BJ (cell line): ENCODE measurements around the gene OXSM. TPM values are rescaled to one million over a fixed set of nuclear protein-coding genes. Genes with fewer than 3 reads are reported as not detected.

ENCODE experiments used
- CTCF ChIA-PET: fragments of 350-600 bp; formaldehyde crosslinking; extraction: SDS; loops from one replicate; lab custom pipeline; 2021; ENCODE audit warnings: antibody characterized with exemption, inconsistent platforms; lab: Yijun Ruan, JAX
- POLR2A ChIA-PET: fragments of 300-600 bp; sonication (Branson Sonifier 250); formaldehyde crosslinking; extraction: SDS; loops from one replicate; lab custom pipeline; 2021; ENCODE audit warnings: antibody characterized with exemption; lab: Charles Lee
- DNase-seq: peaks from one replicate; pipeline ENCODE4 v3.0.0-alpha.2; 2011; ENCODE audit warnings: low read depth
- H3K27me3 ChIP-seq: 2 replicates; pipeline ENCODE4 v1.6.0; 2011; ENCODE audit warnings: low read length; ENCODE audit not compliant: control insufficient read depth, insufficient read depth
- H3K36me3 ChIP-seq: 2 replicates; pipeline ENCODE4 v1.5.1; 2011; ENCODE audit warnings: low read length; ENCODE audit not compliant: control insufficient read depth, insufficient read depth
- H3K4me3 ChIP-seq: 2 replicates; pipeline ENCODE4 v1.5.1; 2011; ENCODE audit warnings: low read depth, mild to moderate bottlenecking, control low read depth, low read length
- CTCF ChIP-seq: IDR thresholded peaks from 2 replicates; pipeline ENCODE4 v1.5.1; 2011; ENCODE audit warnings: low read depth, mild to moderate bottlenecking, control low read depth, inconsistent platforms, low read length, moderate library complexity; ENCODE audit not compliant: insufficient read depth
- polyA plus RNA-seq: library from polyadenylated mRNA; depleted of rRNA; stranded (reverse); fragments of >200 nt; gene quantifications from 2 replicates; pipeline ENCODE4 v1.2.3, GENCODE V29; 2011

The OXSM gene
- polyA plus RNA-seq, 1 experiment = 10.6 TPM

GRCh38 chr3:25783661-25784512, 6.0 kb upstream of the OXSM start:
- no peak for DNase-seq
- H3K4me3 ChIP-seq = peak overlapping the region; percentile 88
- CTCF ChIA-PET = interaction anchor here (1.4 kb wide), 1 partner anchor 135 kb away, joined by 4 read pairs; no protein-coding TSS in a partner anchor
- H3K36me3 ChIP-seq = no peaks in the 10 kb centered on the region
- H3K27me3 ChIP-seq = no peaks in the 10 kb centered on the region
- TF ChIP-seq CTCF = no peak
- POLR2A ChIA-PET = no interaction called here

GRCh38 chr3:25784971-25785370, 4.9 kb upstream of the OXSM start:
- no peak for DNase-seq
- CTCF ChIA-PET = no interaction called here
- POLR2A ChIA-PET = no interaction called here

DNA sequence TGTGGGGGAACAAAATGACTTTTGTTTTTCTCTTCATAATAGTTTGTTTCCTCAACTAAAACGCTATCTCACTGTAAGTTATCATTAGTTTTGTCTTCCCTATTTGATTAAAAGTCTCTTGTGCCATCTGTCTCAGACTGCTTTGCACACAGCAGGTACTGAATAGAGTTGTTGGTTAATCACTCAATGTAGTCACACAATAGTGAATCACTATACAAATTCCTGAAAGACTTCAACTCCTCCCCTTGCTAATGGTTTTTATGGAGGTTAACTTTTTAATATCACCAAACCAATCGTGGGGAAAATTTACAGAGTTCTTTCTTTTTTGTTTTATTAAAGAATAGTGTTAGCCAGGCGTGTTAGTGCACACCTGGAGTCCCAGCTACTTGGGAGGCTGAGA, 4.1 kb upstream of the OXSM start:
- TF ChIP-seq CTCF = no peak
- CTCF ChIA-PET = no interaction called here
- no peaks in the 10 kb centered on the region for H3K27me3 ChIP-seq
- POLR2A ChIA-PET = no interaction called here
- no peak overlapping the region for H3K4me3 ChIP-seq
- no peak for DNase-seq
- H3K36me3 ChIP-seq = no peaks in the 10 kb centered on the region

More at GRCh38 chr3:25784971-25785370, 4.9 kb upstream of the OXSM start:
- TF ChIP-seq CTCF = no peak
- Histone ChIP-seq H3K27me3 (no peaks in the 10 kb centered on the region), H3K4me3 (no peak overlapping the region), H3K36me3 (no peaks in the 10 kb centered on the region)

DNA sequence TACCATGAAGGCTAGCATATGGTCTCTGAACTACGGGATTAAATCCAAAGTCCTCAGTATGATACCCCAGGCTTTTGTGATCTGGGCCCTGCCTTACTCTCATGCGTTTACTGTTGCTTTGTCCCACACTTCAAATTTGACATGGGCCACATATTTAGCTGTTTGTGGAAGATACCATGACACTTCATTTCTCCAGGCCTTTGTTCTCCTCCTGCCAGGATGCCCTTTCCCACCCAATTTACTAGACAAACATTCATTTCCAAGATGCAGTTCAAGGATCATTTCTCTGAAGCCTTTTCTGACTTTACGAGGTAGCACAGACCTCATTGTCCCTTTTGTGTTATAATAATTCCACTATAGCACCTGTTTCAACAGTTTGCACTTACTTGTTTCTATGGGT, 2.2 kb upstream of the OXSM start:
- Histone ChIP-seq H3K36me3 (no peaks in the 10 kb centered on the region), H3K27me3 (no peaks in the 10 kb centered on the region), H3K4me3 (no peak overlapping the region)
- CTCF ChIA-PET = no interaction called here
- DNase-seq = no peak
- no peak for TF ChIP-seq CTCF
- POLR2A ChIA-PET = no interaction called here

- ChIA-PET POLR2A (no interaction called here), CTCF (interaction anchor here (0.7 to 1.1 kb wide), 3 partner anchors 10 to 317 kb away, joined by 3 to 4 read pairs (median 3); no protein-coding TSS in a partner anchor)
- DNase-seq = no peak
- Histone ChIP-seq H3K36me3 (no peaks in the 10 kb centered on the region), H3K4me3 (peak overlapping the region; percentile 57), H3K27me3 (no peaks in the 10 kb centered on the region)
- TF ChIP-seq CTCF = no peak
These were observed 688 bp upstream of the OXSM start for GRCh38 chr3:25789209-25789595.
